HepG2 (cell line): Measurements from ENCODE around the gene CHRD. TPM values are rescaled to one million over a fixed set of nuclear protein-coding genes. Genes with fewer than 3 reads are reported as not detected.

Experiments used
- DMAP1 ChIP-seq: IDR thresholded peaks from 2 replicates; pipeline ENCODE4 v1.6.1; 2016
- HIC2 ChIP-seq: sonication (generic); formaldehyde crosslinking; IDR thresholded peaks from 2 replicates; pipeline ENCODE4 v1.9.0; 2022; ENCODE audit warnings: low read depth, missing genetic modification reagents
- KLF6 ChIP-seq: IDR thresholded peaks from 2 replicates; pipeline ENCODE4 v1.8.0; 2016; ENCODE audit warnings: missing biosample characterization, missing genetic modification reagents
- MAF1 ChIP-seq: sonication (generic); formaldehyde crosslinking; IDR thresholded peaks from 2 replicates; pipeline ENCODE4 v1.5.0; 2020; ENCODE audit warnings: missing genetic modification reagents, borderline replicate concordance
- MEIS2 ChIP-seq: sonication (generic); formaldehyde crosslinking; IDR thresholded peaks from 2 replicates; pipeline ENCODE4 v1.9.0; 2021; ENCODE audit warnings: mild to moderate bottlenecking, missing genetic modification reagents
- NPAS2 ChIP-seq: sonication (generic); formaldehyde crosslinking; IDR thresholded peaks from 2 replicates; pipeline ENCODE4 v1.8.0; 2022; ENCODE audit warnings: mild to moderate bottlenecking, missing genetic modification reagents, borderline replicate concordance
- PRMT3 ChIP-seq: sonication (generic); formaldehyde crosslinking; IDR thresholded peaks from 2 replicates; pipeline ENCODE4 v1.8.1; 2022; ENCODE audit warnings: low read depth, mild to moderate bottlenecking, moderate library complexity, missing genetic modification reagents, borderline replicate concordance
- U2AF1 ChIP-seq: fragments of 200-400 bp; formaldehyde crosslinking; optimal IDR thresholded peaks from 2 replicates; pipeline ENCODE3; 2017; ENCODE audit warnings: mild to moderate bottlenecking, low read depth, low read length
- ZNF230 ChIP-seq: sonication (generic); formaldehyde crosslinking; IDR thresholded peaks from 2 replicates; pipeline ENCODE4 v1.4.0; 2020; ENCODE audit warnings: mild to moderate bottlenecking, missing genetic modification reagents
- ZNF549 ChIP-seq: sonication (generic); formaldehyde crosslinking; IDR thresholded peaks from 2 replicates; pipeline ENCODE4 v1.5.0; 2020; ENCODE audit warnings: missing genetic modification reagents
- ZNF589 ChIP-seq: sonication (generic); formaldehyde crosslinking; conservative IDR thresholded peaks from 2 replicates; pipeline ENCODE4 v1.8.0; 2022; ENCODE audit warnings: mild to moderate bottlenecking, moderate library complexity, missing genetic modification reagents
- ZNF687 ChIP-seq: sonication (generic); formaldehyde crosslinking; IDR thresholded peaks from 2 replicates; pipeline ENCODE4 v1.5.1; 2020; ENCODE audit warnings: mild to moderate bottlenecking, missing genetic modification reagents, moderate library complexity
- ZNF766 ChIP-seq: sonication (generic); formaldehyde crosslinking; IDR thresholded peaks from 2 replicates; pipeline ENCODE4 v1.5.0; 2020; ENCODE audit warnings: missing genetic modification reagents, borderline replicate concordance
- ZNF782 ChIP-seq: sonication (generic); formaldehyde crosslinking; IDR thresholded peaks from 2 replicates; pipeline ENCODE4 v1.4.0; 2020; ENCODE audit warnings: missing genetic modification reagents, mild to moderate bottlenecking, borderline replicate concordance
- polyA plus RNA-seq, 8 experiments: library from polyadenylated mRNA; depleted of rRNA in 3 of 8; stranded (reverse) in 7 of 8; unstranded in 1 of 8; fragments of >200 nt; fragmentation: Illumina TruSeq in 4 of 8; extraction: Trizol in 4 of 8; gene quantifications; 2 replicates each; pipeline versions ENCODE4 v1.2.1 to v1.2.3, GENCODE V29; 2011 to 2016; ENCODE audit warnings: low read depth in 4 of 8, missing spikeins in 1 of 8, mixed read lengths in 1 of 8; ENCODE audit not compliant: insufficient read depth in 1 of 8
- total RNA-seq, 5 experiments: library from RNA; depleted of rRNA; stranded (reverse); fragments of >200 nt; fragmentation: Illumina TruSeq; extraction: Trizol; gene quantifications; 2 replicates each; pipeline ENCODE4 v1.2.3, GENCODE V29; 2016; ENCODE audit warnings: low read depth in 1 of 5
- TF ChIP-seq, protein P1 (sequence below): IDR thresholded peaks from 2 replicates; pipeline ENCODE4 v1.6.1; 2016; ENCODE audit warnings: mild to moderate bottlenecking
- TF ChIP-seq, protein P2 (sequence below): sonication (generic); formaldehyde crosslinking; conservative IDR thresholded peaks from 2 replicates; pipeline ENCODE4 v1.5.0; 2020; ENCODE audit warnings: missing genetic modification reagents
- TF ChIP-seq, protein P3 (sequence below): IDR thresholded peaks from 2 replicates; pipeline ENCODE4 v1.6.1; 2016; ENCODE audit warnings: mild to moderate bottlenecking, missing biosample characterization, missing genetic modification reagents
- TF ChIP-seq, protein P4 (sequence below): sonication (generic); formaldehyde crosslinking; IDR thresholded peaks from 2 replicates; pipeline ENCODE4 v1.9.0; 2021; ENCODE audit warnings: missing genetic modification reagents, mild to moderate bottlenecking, borderline replicate concordance

CHRD gene
- total and polyA plus RNA-seq, 2 of the 13 experiments (the other 11 are each of a cell fraction or from before 2014, with no cell fraction given), result 22.2 to 35.2 TPM

GRCh38 chr3:184335661-184336546, 44.0 kb upstream of the CHRD start (continued):
- TF ChIP-seq ZNF766 (CRISPR knock-in tag) (no peak), ZNF549 (CRISPR knock-in tag) (no peak), ZNF230 (CRISPR knock-in tag) (no peak), NPAS2 (CRISPR knock-in tag) (no peak), PRMT3 (CRISPR knock-in tag) (no peak), DMAP1 (CRISPR knock-in tag) (no peak; the same call in 1 of the 2 replicates), MEIS2 (CRISPR knock-in tag) (no peak), HIC2 (CRISPR knock-in tag) (no peak), ZNF687 (CRISPR knock-in tag) (peak; percentile 51), ZNF782 (CRISPR knock-in tag) (0 out of 2 replicates have a peak, but pooled peaks have one; percentile 6), KLF6 (no peak), U2AF1 (no peak), ZNF589 (CRISPR knock-in tag) (no peak), MAF1 (no peak)
- TF ChIP-seq, protein P1, sequence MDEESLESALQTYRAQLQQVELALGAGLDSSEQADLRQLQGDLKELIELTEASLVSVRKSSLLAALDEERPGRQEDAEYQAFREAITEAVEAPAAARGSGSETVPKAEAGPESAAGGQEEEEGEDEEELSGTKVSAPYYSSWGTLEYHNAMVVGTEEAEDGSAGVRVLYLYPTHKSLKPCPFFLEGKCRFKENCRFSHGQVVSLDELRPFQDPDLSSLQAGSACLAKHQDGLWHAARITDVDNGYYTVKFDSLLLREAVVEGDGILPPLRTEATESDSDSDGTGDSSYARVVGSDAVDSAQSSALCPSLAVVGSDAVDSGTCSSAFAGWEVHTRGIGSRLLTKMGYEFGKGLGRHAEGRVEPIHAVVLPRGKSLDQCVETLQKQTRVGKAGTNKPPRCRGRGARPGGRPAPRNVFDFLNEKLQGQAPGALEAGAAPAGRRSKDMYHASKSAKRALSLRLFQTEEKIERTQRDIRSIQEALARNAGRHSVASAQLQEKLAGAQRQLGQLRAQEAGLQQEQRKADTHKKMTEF (CRISPR knock-in tag), result peak; percentile 83
- TF ChIP-seq, protein P2, sequence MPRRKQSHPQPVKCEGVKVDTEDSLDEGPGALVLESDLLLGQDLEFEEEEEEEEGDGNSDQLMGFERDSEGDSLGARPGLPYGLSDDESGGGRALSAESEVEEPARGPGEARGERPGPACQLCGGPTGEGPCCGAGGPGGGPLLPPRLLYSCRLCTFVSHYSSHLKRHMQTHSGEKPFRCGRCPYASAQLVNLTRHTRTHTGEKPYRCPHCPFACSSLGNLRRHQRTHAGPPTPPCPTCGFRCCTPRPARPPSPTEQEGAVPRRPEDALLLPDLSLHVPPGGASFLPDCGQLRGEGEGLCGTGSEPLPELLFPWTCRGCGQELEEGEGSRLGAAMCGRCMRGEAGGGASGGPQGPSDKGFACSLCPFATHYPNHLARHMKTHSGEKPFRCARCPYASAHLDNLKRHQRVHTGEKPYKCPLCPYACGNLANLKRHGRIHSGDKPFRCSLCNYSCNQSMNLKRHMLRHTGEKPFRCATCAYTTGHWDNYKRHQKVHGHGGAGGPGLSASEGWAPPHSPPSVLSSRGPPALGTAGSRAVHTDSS (CRISPR knock-in tag), result no peak
- TF ChIP-seq, protein P3, sequence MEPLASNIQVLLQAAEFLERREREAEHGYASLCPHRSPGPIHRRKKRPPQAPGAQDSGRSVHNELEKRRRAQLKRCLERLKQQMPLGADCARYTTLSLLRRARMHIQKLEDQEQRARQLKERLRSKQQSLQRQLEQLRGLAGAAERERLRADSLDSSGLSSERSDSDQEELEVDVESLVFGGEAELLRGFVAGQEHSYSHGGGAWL (CRISPR knock-in tag), result 0 out of 2 replicates have a peak, but pooled peaks have one; percentile 24
- TF ChIP-seq, protein P4, sequence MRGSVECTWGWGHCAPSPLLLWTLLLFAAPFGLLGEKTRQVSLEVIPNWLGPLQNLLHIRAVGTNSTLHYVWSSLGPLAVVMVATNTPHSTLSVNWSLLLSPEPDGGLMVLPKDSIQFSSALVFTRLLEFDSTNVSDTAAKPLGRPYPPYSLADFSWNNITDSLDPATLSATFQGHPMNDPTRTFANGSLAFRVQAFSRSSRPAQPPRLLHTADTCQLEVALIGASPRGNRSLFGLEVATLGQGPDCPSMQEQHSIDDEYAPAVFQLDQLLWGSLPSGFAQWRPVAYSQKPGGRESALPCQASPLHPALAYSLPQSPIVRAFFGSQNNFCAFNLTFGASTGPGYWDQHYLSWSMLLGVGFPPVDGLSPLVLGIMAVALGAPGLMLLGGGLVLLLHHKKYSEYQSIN (CRISPR knock-in tag), result no peak
